ENCODE results near the gene ADAM12. TPM values are rescaled to one million over a fixed set of nuclear protein-coding genes. Genes with fewer than 3 reads are reported as not detected.

The ADAM12 gene
- total RNA-seq, 1 experiment from 2014 or later, result 0.24 TPM

DNA sequence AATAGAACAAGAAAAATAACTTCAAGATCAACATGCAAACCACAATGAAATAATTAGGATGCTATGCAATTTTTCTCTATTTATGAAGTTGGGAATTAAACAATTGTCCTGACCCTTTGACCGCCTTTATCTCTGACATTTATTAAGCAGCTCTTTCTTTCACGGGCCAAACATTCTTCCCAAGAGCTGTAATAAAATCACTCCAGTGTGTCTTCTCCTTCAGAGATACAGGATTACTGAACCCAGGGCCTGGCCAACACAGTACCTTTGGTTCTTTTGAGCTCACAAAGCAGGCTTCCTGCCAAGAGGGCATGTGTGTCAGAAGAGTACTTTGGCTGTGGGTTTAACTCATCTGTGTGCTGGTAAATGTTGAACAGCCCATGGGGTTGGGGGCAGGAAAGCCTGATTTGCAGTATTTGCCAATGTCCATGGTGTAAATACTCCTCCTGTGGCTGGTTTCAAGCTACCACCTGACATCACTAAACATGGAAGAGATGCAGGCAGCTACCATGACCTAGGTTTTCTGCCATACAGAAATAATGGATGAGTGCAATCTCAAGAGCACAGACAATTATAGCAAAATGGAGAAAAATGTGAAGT, 370.2 kb downstream of the ADAM12 start:
- Histone ChIP-seq H3K4ac (ENCODE audit: low read depth, low read length) (no peak overlapping the region), H2BK5ac (ENCODE audit: insufficient read length, low read length) (no peak overlapping the region), H2BK20ac (ENCODE audit: low read depth, low read length, poor library complexity, severe bottlenecking) (no peak overlapping the region), H3K9me3 (ENCODE audit: control insufficient read depth, low read depth, low read length) (no peaks in the 10 kb centered on the region), H4K8ac (replicated peaks; ENCODE audit: insufficient read length, low read depth, low read length) (no peak overlapping the region), H2AFZ (ENCODE audit: low read length) (no peak overlapping the region), H4K5ac (ENCODE audit: insufficient read length, low read depth, low read length) (no peak overlapping the region), H3K14ac (ENCODE audit: insufficient read depth, low read length) (no peak overlapping the region), H3K23me2 (ENCODE audit: insufficient read length, low read depth, low read length, poor library complexity, severe bottlenecking) (no peaks in the 10 kb centered on the region), H3K9ac (ENCODE audit: extremely low read depth, insufficient read length, low read length) (no peak overlapping the region), H3K4me1 (ENCODE audit: insufficient read depth, low read length) (no peaks in the 10 kb centered on the region), H3K56ac (ENCODE audit: insufficient read length, low read depth, low read length) (no peak overlapping the region), H4K91ac (ENCODE audit: insufficient read length, low read depth, low read length) (no peak overlapping the region), H3T11ph (ENCODE audit: low read length) (no peak overlapping the region), H3K79me2 (ENCODE audit: insufficient read depth, low read length) (no peaks in the 10 kb centered on the region), H4K20me1 (ENCODE audit: control insufficient read depth, insufficient read depth, insufficient read length) (no peaks in the 10 kb centered on the region), H2BK15ac (ENCODE audit: low read depth, low read length) (no peak overlapping the region), H3K4me2 (ENCODE audit: insufficient read depth, insufficient read length, low read length) (no peak overlapping the region), H3K23ac (ENCODE audit: insufficient read length, low read depth, low read length) (no peak overlapping the region), H2BK12ac (ENCODE audit: insufficient read length, low read depth, low read length) (no peak overlapping the region), H3K18ac (ENCODE audit: insufficient read length, low read depth, low read length) (no peak overlapping the region), H3K27me3 (ENCODE audit: insufficient read depth, low read length) (no peaks in the 10 kb centered on the region; the same call in 1 of the 2 replicates), H3K27ac (ENCODE audit: insufficient read length, low read depth, low read length) (no peak overlapping the region), H2AK5ac (ENCODE audit: insufficient read length, low read length) (no peak overlapping the region), H2BK120ac (ENCODE audit: low read depth, low read length, poor library complexity, severe bottlenecking) (no peak overlapping the region), H3K79me1 (ENCODE audit: insufficient read depth, low read depth, low read length, poor library complexity, severe bottlenecking) (no peaks in the 10 kb centered on the region)
- Mint-ChIP-seq H3K27me3 (ENCODE audit: low read depth) (no peaks in the 10 kb centered on the region), H3K9me3 (0 out of 5 replicates have a peak, but pooled peaks cover 0 to 1% of the 10 kb centered on the region in 2 experiments), H3K27ac (no peak overlapping the region), H3K4me1 (peaks cover 8% of the 10 kb centered on the region in 2 experiments), H3K4me3 (no peak overlapping the region), H3K36me3 (ENCODE audit: insufficient read depth in 1 of 3, low read depth in 3 of 3) (no peaks in the 10 kb centered on the region; a peak in 1 of 7 replicates)
- WGBS (ENCODE audit: extremely low coverage, insufficient read length, low lambda C conversion rate), result no CpG with 5 or more reads among the region's 2 CpGs
- TF ChIP-seq, protein P1, sequence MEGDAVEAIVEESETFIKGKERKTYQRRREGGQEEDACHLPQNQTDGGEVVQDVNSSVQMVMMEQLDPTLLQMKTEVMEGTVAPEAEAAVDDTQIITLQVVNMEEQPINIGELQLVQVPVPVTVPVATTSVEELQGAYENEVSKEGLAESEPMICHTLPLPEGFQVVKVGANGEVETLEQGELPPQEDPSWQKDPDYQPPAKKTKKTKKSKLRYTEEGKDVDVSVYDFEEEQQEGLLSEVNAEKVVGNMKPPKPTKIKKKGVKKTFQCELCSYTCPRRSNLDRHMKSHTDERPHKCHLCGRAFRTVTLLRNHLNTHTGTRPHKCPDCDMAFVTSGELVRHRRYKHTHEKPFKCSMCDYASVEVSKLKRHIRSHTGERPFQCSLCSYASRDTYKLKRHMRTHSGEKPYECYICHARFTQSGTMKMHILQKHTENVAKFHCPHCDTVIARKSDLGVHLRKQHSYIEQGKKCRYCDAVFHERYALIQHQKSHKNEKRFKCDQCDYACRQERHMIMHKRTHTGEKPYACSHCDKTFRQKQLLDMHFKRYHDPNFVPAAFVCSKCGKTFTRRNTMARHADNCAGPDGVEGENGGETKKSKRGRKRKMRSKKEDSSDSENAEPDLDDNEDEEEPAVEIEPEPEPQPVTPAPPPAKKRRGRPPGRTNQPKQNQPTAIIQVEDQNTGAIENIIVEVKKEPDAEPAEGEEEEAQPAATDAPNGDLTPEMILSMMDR (conservative IDR thresholded peaks at IDR 0.05), result no peak
- no peak for DNase-seq

Data from H9 (cell line).